Measurements from ENCODE around the gene SMTNL1. TPM values are rescaled to one million over a fixed set of nuclear protein-coding genes. Genes with fewer than 3 reads are reported as not detected.
A peak's percentile ranks its signal among the peaks of the same experiment; 100 is the strongest.

Gene SMTNL1
- total and polyA plus RNA-seq, 10 donors: not detected

DNA sequence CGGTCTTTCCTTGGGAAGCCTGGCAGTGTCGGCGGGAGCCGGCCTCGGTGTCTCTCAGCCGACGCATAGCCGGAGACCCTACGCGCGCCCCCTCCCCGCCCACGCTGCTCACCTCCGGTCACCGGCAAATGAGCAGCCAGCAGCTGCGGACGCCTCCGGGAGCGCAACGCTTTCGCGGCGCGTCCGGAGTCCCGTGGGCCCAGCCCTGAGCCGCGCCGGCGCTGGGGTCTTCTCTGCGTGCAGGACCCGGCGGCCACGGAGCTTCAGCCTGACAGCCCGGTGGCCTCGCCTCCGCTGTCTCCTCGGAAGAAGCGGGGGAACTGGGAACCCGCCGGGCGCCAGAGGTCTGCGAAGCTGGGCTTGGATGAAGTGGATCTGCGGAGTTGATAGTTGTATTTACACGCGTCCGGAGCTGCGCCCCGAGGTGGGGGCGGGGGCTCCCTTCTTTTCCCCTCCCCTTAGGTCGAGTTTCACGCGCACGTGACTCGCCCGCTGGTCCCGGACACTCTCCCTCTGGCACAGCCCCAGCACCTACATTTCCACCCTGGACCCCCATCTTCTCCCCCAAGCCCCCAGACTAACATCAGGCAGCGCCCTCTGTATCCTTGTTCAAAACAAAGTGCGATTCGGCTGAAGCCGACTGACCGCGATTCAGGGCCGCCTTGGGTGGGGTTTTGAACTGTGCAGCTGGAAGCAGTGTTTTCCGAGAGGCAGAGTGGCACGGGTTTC is 21.9 kb upstream of the SMTNL1 start, which contains the start of gene SLC43A1:
Gene SLC43A1 (minus strand): TSS at position 371 of the 729 bp plus-strand sequence. CDS start 1,591 bp downstream, outside the sequence.
- H3K4me1 ChIP-seq: peaks cover 3 to 52% (median 21%) of the 10 kb centered on the region in 6 donors
- no peaks in the 10 kb centered on the region for H3K27me3 ChIP-seq (replicated peaks in 1 of 7)
- H3K4me3 ChIP-seq: peak within 1 kb of the TSS; percentile 66 to 97 (median 90)
- peak within 1 kb of the TSS in 7 of 8 donors; percentile 23 to 80 (median 71) for H3K27ac ChIP-seq
- intact Hi-C loops (cut with DNase I; ENCODE audit: low total_unique reads): no loop called here
- no peaks in the 10 kb centered on the region for H3K36me3 ChIP-seq
- H3K9me3 ChIP-seq: no peaks in the 10 kb centered on the region
- DNase-seq: peak; percentile 85
- TF ChIP-seq POLR2AphosphoS5 (IDR thresholded peaks at IDR 0.05) (peak in 2 of 3 donors; percentile 53 to 62), POLR2A (IDR thresholded peaks at IDR 0.05) (no peak)
- TF ChIP-seq, protein P1, sequence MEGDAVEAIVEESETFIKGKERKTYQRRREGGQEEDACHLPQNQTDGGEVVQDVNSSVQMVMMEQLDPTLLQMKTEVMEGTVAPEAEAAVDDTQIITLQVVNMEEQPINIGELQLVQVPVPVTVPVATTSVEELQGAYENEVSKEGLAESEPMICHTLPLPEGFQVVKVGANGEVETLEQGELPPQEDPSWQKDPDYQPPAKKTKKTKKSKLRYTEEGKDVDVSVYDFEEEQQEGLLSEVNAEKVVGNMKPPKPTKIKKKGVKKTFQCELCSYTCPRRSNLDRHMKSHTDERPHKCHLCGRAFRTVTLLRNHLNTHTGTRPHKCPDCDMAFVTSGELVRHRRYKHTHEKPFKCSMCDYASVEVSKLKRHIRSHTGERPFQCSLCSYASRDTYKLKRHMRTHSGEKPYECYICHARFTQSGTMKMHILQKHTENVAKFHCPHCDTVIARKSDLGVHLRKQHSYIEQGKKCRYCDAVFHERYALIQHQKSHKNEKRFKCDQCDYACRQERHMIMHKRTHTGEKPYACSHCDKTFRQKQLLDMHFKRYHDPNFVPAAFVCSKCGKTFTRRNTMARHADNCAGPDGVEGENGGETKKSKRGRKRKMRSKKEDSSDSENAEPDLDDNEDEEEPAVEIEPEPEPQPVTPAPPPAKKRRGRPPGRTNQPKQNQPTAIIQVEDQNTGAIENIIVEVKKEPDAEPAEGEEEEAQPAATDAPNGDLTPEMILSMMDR (IDR thresholded peaks at IDR 0.05 in 8 of 11, conservative IDR thresholded peaks at IDR 0.05 in 3 of 11): no peak
- 0 to 1% (median 0%) methylated on average over 15 to 65 of the region's 66 CpGs for WGBS, 5 donors

DNA sequence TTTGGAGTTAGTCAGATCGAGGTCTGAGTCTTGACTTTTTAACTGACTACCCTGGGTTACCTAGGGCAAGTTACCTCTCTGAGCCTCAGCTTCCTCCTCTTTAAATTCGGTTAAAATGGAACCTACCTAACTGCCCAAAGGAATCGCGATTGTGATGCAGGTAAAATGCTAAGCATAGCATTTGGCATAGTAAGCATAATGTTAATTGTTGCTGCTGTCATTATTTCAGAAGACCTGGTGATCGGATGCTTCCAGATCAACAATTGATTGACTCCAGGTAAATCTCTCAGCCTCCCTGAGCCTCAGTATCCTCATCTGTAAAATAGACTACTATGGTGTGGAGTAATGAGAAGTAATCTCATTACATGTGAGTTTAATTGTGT is 21.3 kb upstream of the SMTNL1 start:
- 14 to 21% (median 16%) methylated on average over 5 of the region's 5 CpGs for WGBS, 5 donors
- H3K27ac ChIP-seq: peak overlapping the region in 4 of 8 donors; percentile 71 to 80 (median 75)
- H3K27me3 ChIP-seq (replicated peaks in 1 of 7): no peaks in the 10 kb centered on the region
- no peaks in the 10 kb centered on the region for H3K9me3 ChIP-seq
- peak overlapping the region; percentile 66 to 97 (median 90) for H3K4me3 ChIP-seq
- TF ChIP-seq, protein P1 (IDR thresholded peaks at IDR 0.05 in 8 of 11, conservative IDR thresholded peaks at IDR 0.05 in 3 of 11): no peak
- TF ChIP-seq POLR2AphosphoS5 (IDR thresholded peaks at IDR 0.05) (no peak), POLR2A (IDR thresholded peaks at IDR 0.05) (no peak)
- intact Hi-C loops (cut with DNase I; ENCODE audit: low total_unique reads): no loop called here
- H3K4me1 ChIP-seq: peaks cover 3 to 52% (median 21%) of the 10 kb centered on the region in 6 donors
- H3K36me3 ChIP-seq: no peaks in the 10 kb centered on the region
- no peak for DNase-seq

DNA sequence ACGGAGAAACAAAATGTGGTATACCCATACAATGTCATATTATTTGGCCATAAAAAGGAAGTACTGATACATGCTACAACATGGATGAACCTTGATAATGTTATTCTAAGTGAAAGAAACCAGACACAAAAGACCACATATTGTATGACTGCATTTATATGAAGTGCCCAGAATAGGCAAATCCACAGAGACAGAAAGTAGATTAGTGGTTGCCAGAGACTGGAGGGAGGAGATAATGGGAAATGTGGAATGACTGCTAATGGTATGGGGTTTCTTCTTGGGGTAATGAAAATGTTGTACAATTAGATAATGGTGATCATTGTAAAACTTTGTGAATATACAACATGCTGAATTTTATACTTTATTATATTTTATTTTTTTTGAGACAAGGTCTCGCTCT is 16.3 kb upstream of the SMTNL1 start:
- Histone ChIP-seq H3K27me3 (replicated peaks in 1 of 7) (no peaks in the 10 kb centered on the region), H3K27ac (no peak overlapping the region), H3K36me3 (no peaks in the 10 kb centered on the region), H3K4me3 (no peak overlapping the region), H3K4me1 (peaks cover 0 to 6% (median 2%) of the 10 kb centered on the region in 6 donors), H3K9me3 (no peaks in the 10 kb centered on the region)
- 90 to 97% (median 95%) methylated on average over 2 of the region's 2 CpGs for WGBS, 5 donors
- DNase-seq: no peak
- TF ChIP-seq, protein P1 (IDR thresholded peaks at IDR 0.05 in 8 of 11, conservative IDR thresholded peaks at IDR 0.05 in 3 of 11): no peak
- no peak for TF ChIP-seq POLR2A (IDR thresholded peaks at IDR 0.05)
- no peak for TF ChIP-seq POLR2AphosphoS5 (IDR thresholded peaks at IDR 0.05)
- intact Hi-C loops (cut with DNase I; ENCODE audit: low total_unique reads): no loop called here

DNA sequence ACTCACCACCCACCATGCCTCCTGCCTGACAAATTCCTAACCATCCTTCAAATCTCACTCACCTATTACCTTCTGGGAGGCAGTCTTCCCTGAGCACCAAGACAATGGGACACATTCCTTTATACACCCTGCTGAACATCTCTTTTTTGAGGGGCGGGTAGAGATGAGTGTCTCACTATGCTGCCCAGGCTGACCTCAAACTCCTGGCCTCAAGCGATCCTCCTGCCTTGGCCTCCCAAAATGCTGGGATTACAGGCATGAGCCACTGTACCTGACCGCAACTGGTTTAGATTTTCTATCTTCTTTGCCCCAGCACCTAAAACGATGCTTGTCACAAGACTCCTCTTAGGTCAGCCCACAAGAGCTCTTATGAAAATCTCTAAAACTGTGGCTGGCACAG is 14.0 kb upstream of the SMTNL1 start:
- intact Hi-C loops (cut with DNase I; ENCODE audit: low total_unique reads): no loop called here
- 92 to 97% (median 93%) methylated on average over 4 of the region's 4 CpGs for WGBS, 5 donors
- Histone ChIP-seq H3K27ac (no peak overlapping the region), H3K36me3 (peaks cover 0 to 10% (median 1%) of the 10 kb centered on the region in 6 donors), H3K4me1 (peaks cover 0 to 11% (median 0%) of the 10 kb centered on the region in 6 donors), H3K27me3 (replicated peaks in 1 of 7) (no peaks in the 10 kb centered on the region), H3K9me3 (no peaks in the 10 kb centered on the region), H3K4me3 (no peak overlapping the region)
- DNase-seq: peak; percentile 24
- TF ChIP-seq POLR2A (IDR thresholded peaks at IDR 0.05) (no peak), POLR2AphosphoS5 (IDR thresholded peaks at IDR 0.05) (no peak)
- TF ChIP-seq, protein P1 (IDR thresholded peaks at IDR 0.05 in 8 of 11, conservative IDR thresholded peaks at IDR 0.05 in 3 of 11): no peak
